Measurements from ENCODE around the gene APOO.

The APOO gene

DNA sequence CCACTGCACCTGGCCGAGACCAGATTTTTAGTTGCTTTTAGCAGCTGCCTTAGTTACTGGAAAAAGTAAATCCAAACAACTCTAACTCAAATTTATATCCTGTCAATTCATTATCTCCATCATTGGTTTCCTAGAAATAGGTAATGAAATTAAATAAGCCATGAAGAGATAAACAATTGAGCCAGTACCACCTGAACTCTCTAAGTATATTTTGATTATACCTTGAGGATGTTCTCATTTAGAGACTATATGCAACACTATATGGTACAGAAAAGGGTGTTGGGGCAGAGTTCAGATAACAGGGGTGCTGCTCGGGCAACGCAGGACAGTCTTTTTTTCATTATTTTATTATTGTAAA, 89.8 kb downstream of the APOO start:
- no peak overlapping the region for H3K27ac ChIP-seq

DNA sequence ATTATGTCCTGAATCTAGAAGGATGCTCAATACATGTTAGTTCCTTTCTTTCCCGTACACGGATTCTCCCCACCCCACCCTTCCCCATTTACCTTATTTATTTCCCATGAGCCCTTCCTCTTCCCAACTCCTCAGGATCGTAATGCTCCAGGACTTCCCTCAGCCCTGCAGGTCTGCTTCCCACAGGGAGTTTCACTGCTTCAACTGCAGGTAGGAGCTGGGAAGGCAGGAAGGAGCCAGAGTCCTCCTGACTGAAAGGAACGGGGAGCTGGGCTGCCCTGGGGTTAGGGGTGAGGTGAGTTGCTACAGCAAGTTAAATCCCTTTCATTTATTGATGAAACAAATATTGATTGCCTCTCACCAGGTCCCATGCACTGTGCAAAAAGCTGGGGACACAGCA, 91.6 kb downstream of the APOO start:
- H3K27ac ChIP-seq: no peak overlapping the region

More for the DNA sequence above, 89.8 kb downstream of the APOO start:
- TF ChIP-seq, protein P1, sequence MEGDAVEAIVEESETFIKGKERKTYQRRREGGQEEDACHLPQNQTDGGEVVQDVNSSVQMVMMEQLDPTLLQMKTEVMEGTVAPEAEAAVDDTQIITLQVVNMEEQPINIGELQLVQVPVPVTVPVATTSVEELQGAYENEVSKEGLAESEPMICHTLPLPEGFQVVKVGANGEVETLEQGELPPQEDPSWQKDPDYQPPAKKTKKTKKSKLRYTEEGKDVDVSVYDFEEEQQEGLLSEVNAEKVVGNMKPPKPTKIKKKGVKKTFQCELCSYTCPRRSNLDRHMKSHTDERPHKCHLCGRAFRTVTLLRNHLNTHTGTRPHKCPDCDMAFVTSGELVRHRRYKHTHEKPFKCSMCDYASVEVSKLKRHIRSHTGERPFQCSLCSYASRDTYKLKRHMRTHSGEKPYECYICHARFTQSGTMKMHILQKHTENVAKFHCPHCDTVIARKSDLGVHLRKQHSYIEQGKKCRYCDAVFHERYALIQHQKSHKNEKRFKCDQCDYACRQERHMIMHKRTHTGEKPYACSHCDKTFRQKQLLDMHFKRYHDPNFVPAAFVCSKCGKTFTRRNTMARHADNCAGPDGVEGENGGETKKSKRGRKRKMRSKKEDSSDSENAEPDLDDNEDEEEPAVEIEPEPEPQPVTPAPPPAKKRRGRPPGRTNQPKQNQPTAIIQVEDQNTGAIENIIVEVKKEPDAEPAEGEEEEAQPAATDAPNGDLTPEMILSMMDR (IDR thresholded peaks at IDR 0.05): no peak
- no peak for TF ChIP-seq ZFX (IDR thresholded peaks at IDR 0.05; ENCODE audit: borderline replicate concordance)

DNA sequence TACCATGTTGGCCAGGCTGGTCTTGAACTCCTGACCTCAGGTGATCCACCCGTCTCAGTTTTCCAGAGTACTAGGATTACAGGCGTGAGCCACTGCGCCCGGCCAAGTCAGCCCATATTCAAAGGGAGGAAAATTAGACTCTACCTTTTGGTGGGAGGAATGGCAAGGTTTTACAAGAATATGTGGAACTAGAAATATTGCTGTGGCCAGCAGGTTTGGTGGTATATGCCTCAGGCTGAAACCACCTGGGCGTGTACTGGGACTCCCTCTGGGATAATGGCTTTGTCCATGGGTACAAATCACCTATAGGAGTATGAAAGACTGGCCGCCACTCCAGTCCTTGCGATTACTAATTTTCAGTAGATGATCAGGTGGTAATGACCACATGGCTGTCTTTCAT, 92.4 kb downstream of the APOO start:
- TF ChIP-seq, protein P1 (IDR thresholded peaks at IDR 0.05): no peak
- no peak for TF ChIP-seq ZFX (IDR thresholded peaks at IDR 0.05; ENCODE audit: borderline replicate concordance)

More for the DNA sequence above, 91.6 kb downstream of the APOO start:
- TF ChIP-seq, protein P1 (IDR thresholded peaks at IDR 0.05): no peak
- no peak for TF ChIP-seq ZFX (IDR thresholded peaks at IDR 0.05; ENCODE audit: borderline replicate concordance)

DNA sequence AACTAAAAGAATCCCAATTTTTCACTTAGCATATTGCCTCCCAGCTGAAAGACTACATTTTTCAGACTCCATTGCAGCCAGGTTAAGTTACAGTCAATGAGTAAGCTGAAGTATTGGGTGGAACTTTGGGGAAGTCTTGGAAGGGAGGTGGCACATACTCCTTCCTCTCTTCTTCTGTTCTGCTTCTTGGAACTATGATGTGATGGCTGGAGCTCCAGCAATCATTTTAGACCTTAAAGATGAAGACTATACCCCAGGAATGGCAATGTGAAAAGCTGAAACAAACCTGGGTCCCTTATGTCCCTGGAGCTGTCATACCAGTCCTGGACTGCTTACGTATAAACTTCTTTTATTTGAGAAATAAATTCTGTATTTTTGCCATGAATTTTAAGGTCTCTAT, 93.9 kb downstream of the APOO start:
- TF ChIP-seq, protein P1 (IDR thresholded peaks at IDR 0.05): no peak
- TF ChIP-seq ZFX (IDR thresholded peaks at IDR 0.05; ENCODE audit: borderline replicate concordance): no peak
- no peak overlapping the region for H3K27ac ChIP-seq

More for the DNA sequence above, 92.4 kb downstream of the APOO start:
- H3K27ac ChIP-seq: no peak overlapping the region

DNA sequence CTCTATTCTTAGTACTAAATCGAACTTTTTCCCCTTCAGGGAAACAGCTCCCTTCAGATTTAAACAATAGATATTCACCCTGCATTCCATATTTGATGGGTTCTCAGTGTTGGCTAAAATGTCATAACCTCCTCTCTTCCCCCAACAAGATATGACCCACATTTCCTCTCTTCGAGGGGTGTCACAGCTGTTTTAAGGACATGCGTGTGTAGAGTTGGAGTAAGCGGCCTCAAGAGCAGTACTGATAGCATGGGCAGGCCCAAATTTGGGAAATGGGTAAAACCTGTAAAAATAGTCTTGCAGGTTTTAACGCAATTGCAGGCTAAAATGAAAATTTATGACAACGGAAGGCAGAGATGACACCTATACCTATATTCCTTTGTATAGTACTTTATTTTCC, 96.1 kb downstream of the APOO start:
- TF ChIP-seq ZFX (IDR thresholded peaks at IDR 0.05; ENCODE audit: borderline replicate concordance): no peak
- TF ChIP-seq, protein P1 (IDR thresholded peaks at IDR 0.05): no peak
- no peak overlapping the region for H3K27ac ChIP-seq

DNA sequence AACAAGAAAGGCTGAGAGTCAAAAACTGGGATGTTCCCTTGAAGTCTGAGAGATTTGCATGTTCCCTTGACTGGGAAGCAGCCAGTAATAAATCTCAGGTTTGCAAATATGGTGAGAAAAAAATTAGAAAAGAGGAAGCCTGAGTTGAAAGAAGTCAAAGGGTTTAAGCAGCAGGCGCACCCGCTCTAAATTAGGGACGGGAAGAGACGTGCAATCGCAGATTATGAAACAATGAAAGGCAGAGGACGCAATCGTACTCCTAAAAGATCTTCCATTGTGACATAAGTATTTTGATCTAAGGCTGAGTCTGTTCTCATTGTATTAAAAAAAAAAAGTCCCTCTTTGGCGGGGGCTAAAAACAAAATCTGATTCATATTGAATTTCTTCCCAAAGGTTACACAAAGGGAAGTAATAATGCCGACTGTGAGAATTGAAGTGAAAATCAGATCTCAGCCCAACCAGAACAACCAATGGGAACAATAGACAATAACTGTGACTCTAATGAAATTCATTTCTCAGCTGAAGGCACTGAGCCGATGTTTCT, 96.6 kb downstream of the APOO start:
- no peak for TF ChIP-seq ZFX (IDR thresholded peaks at IDR 0.05; ENCODE audit: borderline replicate concordance)
- TF ChIP-seq, protein P1 (IDR thresholded peaks at IDR 0.05): no peak
- no peak overlapping the region for H3K27ac ChIP-seq

DNA sequence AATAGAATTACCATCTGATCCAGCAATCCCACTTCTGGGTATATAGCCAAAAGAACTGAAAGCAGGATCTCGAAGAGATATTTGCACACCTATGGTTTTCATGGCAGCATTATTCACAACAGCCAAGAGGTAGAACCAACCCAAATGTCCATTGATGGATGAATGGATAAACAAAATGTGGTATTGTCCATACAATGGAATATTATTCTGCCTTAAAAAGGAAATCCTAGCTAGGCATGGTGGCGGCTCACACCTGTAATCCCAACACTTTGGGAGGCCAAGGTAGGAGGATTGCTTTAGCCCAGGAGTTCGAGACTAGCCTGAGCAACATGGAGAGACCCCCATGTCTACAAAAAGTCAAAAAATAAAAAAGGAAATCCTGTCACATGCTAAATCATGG, 97.5 kb downstream of the APOO start:
- H3K27ac ChIP-seq: no peak overlapping the region
- TF ChIP-seq, protein P1 (IDR thresholded peaks at IDR 0.05): no peak
- no peak for TF ChIP-seq ZFX (IDR thresholded peaks at IDR 0.05; ENCODE audit: borderline replicate concordance)
